Measurements from ENCODE around the gene SVIL. TPM values are rescaled to one million over a fixed set of nuclear protein-coding genes. Genes with fewer than 3 reads are reported as not detected.

The SVIL gene
- total RNA-seq, 1 donor from 2014 or later, result 0.62 TPM

DNA sequence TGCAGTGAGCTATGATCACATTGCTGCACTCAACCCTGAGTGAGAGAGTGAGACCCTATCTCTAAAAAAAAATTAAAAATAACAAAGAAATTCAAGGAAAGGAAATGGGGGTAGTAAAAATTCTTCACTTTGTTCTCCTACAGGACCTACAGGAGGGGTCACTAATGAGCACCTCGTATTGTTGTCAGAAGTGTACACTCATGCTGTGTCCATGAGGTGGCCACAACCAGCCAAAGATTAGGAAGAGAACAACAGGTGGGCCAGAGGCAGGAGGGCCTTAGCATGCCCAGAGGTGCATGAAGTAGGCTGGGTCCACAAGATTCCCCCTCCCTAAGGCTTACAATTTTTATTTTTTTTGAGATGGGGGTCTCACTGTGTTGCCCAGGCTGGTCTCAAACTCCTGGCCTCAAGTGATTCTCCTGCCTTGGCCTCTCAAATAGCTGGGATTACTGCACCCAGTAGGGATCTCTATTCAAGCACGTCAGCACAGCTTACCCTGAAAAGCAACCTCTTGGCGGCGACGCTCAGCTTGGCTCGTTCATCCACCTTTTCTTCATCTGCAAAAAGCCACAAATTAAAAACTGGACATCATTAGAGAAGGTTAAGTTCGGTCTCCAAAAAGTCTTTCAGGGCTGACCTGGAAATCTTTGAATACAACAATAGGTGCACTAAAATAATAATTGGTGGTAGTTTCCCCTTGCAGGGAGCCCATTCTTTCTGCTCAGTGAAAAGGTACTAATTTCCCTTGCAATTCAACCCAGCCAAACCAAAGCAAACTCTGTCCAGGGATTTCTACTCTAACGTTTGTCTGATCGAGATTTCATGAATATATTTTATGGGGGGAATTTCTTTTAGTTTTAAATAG lies 104.4 kb downstream of the SVIL start:
- no peak for DNase-seq
- no peaks in the 10 kb centered on the region for H3K9me3 Mint-ChIP-seq
- H3K27me3 Mint-ChIP-seq, result no peaks in the 10 kb centered on the region
- H3K27ac Mint-ChIP-seq, result no peak overlapping the region
- H3K36me3 Mint-ChIP-seq (ENCODE audit: low read depth), result no peaks in the 10 kb centered on the region
- ChIA-PET CTCF (no interaction called here), POLR2A (no interaction called here)
- H3K4me1 Mint-ChIP-seq, result no peaks in the 10 kb centered on the region
- intact Hi-C loops (cut with micrococcal nuclease), result no loop called here
- ATAC-seq (ENCODE audit: low read depth), result no peak
- H3K4me3 Mint-ChIP-seq, result no peak overlapping the region
- TF ChIP-seq, protein P1, sequence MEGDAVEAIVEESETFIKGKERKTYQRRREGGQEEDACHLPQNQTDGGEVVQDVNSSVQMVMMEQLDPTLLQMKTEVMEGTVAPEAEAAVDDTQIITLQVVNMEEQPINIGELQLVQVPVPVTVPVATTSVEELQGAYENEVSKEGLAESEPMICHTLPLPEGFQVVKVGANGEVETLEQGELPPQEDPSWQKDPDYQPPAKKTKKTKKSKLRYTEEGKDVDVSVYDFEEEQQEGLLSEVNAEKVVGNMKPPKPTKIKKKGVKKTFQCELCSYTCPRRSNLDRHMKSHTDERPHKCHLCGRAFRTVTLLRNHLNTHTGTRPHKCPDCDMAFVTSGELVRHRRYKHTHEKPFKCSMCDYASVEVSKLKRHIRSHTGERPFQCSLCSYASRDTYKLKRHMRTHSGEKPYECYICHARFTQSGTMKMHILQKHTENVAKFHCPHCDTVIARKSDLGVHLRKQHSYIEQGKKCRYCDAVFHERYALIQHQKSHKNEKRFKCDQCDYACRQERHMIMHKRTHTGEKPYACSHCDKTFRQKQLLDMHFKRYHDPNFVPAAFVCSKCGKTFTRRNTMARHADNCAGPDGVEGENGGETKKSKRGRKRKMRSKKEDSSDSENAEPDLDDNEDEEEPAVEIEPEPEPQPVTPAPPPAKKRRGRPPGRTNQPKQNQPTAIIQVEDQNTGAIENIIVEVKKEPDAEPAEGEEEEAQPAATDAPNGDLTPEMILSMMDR (IDR thresholded peaks at IDR 0.05), result no peak

DNA sequence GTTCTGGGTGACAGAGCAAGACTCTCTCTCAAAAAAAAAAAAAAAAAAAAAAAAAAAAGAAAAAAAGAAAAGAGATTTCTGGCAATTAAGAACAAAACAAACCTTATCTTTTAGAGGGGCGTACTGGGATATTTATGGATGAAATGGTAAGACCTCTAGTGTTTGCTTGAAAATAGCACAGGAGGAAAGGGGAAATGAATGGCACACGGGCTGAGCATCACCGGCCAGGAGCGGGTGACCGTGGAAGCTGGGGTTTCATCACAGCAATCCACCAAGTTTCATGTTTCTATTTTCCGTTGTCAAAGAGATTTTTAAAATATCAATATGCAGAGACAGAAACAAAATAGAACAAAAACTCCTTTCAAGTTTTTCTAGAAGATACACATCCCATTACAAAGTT lies 105.6 kb downstream of the SVIL start:
- ATAC-seq (ENCODE audit: low read depth) (no peak), DNase-seq (no peak)
- no peaks in the 10 kb centered on the region for H3K4me1 Mint-ChIP-seq
- intact Hi-C loops (cut with micrococcal nuclease), result no loop called here
- H3K36me3 Mint-ChIP-seq (ENCODE audit: low read depth), result no peaks in the 10 kb centered on the region
- CTCF ChIA-PET, result no interaction called here
- H3K27me3 Mint-ChIP-seq, result no peaks in the 10 kb centered on the region
- H3K9me3 Mint-ChIP-seq, result no peaks in the 10 kb centered on the region
- POLR2A ChIA-PET, result no interaction called here
- H3K27ac Mint-ChIP-seq, result no peak overlapping the region
- TF ChIP-seq, protein P1 (IDR thresholded peaks at IDR 0.05), result no peak
- no peak overlapping the region for H3K4me3 Mint-ChIP-seq

DNA sequence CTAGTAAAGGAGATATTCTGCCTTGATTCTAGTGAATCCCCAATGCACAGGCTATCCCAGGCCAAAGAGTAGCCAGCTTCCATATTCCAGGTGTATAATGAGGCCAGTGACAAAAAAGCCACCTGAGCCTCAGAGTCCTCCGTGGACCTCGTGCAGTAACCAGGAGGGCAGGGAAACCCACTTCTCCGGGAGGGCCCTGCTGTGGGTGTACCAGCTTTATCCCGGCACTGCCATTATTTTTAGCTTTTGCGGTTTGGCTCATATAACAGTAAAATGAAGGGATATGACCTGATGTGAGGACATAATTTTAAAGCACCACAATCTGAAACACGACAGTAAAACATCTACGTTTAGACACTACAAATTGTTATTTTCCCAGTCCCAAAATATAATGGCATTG lies 109.0 kb downstream of the SVIL start:
- DNase-seq, result no peak
- no peak overlapping the region for H3K4me3 Mint-ChIP-seq
- ATAC-seq (ENCODE audit: low read depth), result no peak
- TF ChIP-seq, protein P1 (IDR thresholded peaks at IDR 0.05), result no peak
- ChIA-PET POLR2A (no interaction called here), CTCF (no interaction called here)
- H3K4me1 Mint-ChIP-seq, result no peaks in the 10 kb centered on the region
- H3K36me3 Mint-ChIP-seq (ENCODE audit: low read depth), result no peaks in the 10 kb centered on the region
- H3K27me3 Mint-ChIP-seq, result no peaks in the 10 kb centered on the region
- intact Hi-C loops (cut with micrococcal nuclease), result no loop called here
- H3K9me3 Mint-ChIP-seq, result no peaks in the 10 kb centered on the region
- H3K27ac Mint-ChIP-seq, result no peak overlapping the region

DNA sequence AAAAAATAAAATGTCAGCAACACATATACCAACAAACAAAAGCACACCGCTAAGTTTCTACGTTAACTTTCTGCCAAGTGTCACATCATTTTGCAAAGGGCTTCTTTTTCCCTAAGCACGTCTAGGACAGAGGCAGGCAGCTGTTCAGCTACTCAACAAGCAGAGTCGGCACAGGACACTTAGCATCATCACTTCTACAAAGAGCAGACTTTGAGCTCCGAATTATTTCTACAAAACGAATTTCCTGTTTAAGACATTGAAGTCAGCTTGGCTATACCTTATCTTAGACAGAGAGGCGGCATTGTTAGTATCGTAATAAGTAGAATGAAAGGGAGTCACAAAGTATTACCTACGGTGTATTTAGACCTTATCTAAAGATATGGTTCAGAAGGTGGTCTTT lies 110.1 kb downstream of the SVIL start:
- ChIA-PET CTCF (no interaction called here), POLR2A (no interaction called here)
- H3K36me3 Mint-ChIP-seq (ENCODE audit: low read depth), result no peaks in the 10 kb centered on the region
- intact Hi-C loops (cut with micrococcal nuclease), result no loop called here
- no peak for ATAC-seq (ENCODE audit: low read depth)
- no peaks in the 10 kb centered on the region for H3K9me3 Mint-ChIP-seq
- DNase-seq, result no peak
- H3K4me3 Mint-ChIP-seq, result no peak overlapping the region
- no peaks in the 10 kb centered on the region for H3K4me1 Mint-ChIP-seq
- TF ChIP-seq, protein P1 (IDR thresholded peaks at IDR 0.05), result no peak
- H3K27ac Mint-ChIP-seq, result no peak overlapping the region
- H3K27me3 Mint-ChIP-seq, result no peaks in the 10 kb centered on the region

DNA sequence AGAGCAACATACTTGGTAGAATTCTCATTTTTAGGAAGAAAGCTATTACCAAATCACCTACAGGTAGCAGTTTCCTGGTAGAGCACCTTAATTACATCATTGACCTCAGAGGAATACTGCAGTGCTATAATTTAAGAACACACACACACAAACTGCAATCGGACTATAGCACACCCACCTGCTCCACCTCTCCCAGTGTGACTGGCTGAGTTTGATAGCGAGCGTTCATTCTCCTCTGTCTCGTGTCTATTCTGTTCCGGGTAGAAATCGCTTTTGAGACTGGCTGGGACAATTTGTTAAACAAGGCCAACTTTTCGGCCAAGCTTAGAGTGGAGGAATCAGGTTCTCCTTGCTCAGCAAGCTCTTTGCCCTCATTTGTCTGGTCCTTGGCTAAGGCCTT lies 110.5 kb downstream of the SVIL start:
- Mint-ChIP-seq H3K36me3 (ENCODE audit: low read depth) (no peaks in the 10 kb centered on the region), H3K4me1 (no peaks in the 10 kb centered on the region), H3K27me3 (no peaks in the 10 kb centered on the region), H3K9me3 (no peaks in the 10 kb centered on the region), H3K27ac (no peak overlapping the region), H3K4me3 (no peak overlapping the region)
- no peak for DNase-seq
- ChIA-PET POLR2A (no interaction called here), CTCF (no interaction called here)
- intact Hi-C loops (cut with micrococcal nuclease), result no loop called here
- no peak for ATAC-seq (ENCODE audit: low read depth)
- TF ChIP-seq, protein P1 (IDR thresholded peaks at IDR 0.05), result no peak

Data from activated B cell treated with CpG ODN at 0.5 μM for 24 hours (primary cell).